Activated CD8-positive, alpha-beta T cell treated with anti-CD3 and anti-CD28 coated beads for 36 hours (primary cell): ENCODE data around the gene ITPKB. TPM values are rescaled to one million over a fixed set of nuclear protein-coding genes. Genes with fewer than 3 reads are reported as not detected.

Source experiments
- ATAC-seq: fragments of 200-7000 bp; cut with Tn5 transposase; one replicate; pipeline ENCODE4 v1.10.0; 2021; ENCODE audit warnings: mild to moderate bottlenecking, moderate library complexity
- CTCF ChIA-PET: fragments of 350-600 bp; sonication (Branson Sonifier 250); formaldehyde crosslinking; loops from one replicate; lab custom pipeline; 2021; ENCODE audit warnings: antibody characterized with exemption; lab: Charles Lee
- POLR2A ChIA-PET: fragments of 350-600 bp; sonication (Branson Sonifier 250); formaldehyde crosslinking; loops from one replicate; lab custom pipeline; 2021; ENCODE audit warnings: antibody characterized with exemption; lab: Charles Lee
- DNase-seq: peaks from one replicate; pipeline ENCODE4 v3.0.0-alpha.2; 2020
- H3K27ac Mint-ChIP-seq: one replicate; pipeline ENCODE4 v1.8.0; 2021; ENCODE audit warnings: mild to moderate bottlenecking, mixed read lengths
- H3K27me3 Mint-ChIP-seq: one replicate; pipeline ENCODE4 v1.8.0; 2021; ENCODE audit warnings: mixed read lengths
- H3K36me3 Mint-ChIP-seq: one replicate; pipeline ENCODE4 v1.8.0; 2021; ENCODE audit warnings: low read depth, mixed read lengths
- H3K4me1 Mint-ChIP-seq: one replicate; pipeline ENCODE4 v1.8.0; 2021; ENCODE audit warnings: low read depth, mixed read lengths
- H3K4me3 Mint-ChIP-seq: one replicate; pipeline ENCODE4 v1.8.0; 2021; ENCODE audit warnings: mild to moderate bottlenecking, moderate library complexity, mixed read lengths
- H3K9me3 Mint-ChIP-seq: one replicate; pipeline ENCODE4 v1.8.0; 2021; ENCODE audit warnings: mixed read lengths
- CTCF ChIP-seq: fragments of 200-600 bp; IDR thresholded peaks from one replicate; pipeline ENCODE4 v1.8.0; 2022; ENCODE audit warnings: antibody characterized with exemption, mild to moderate bottlenecking
- intact Hi-C: fragments of 100-400 bp; cut with micrococcal nuclease; formaldehyde crosslinking; loops from one replicate; pipeline ENCODE4 v1.10.0; 2022
- total RNA-seq, 2 experiments: library from RNA; stranded (reverse); gene quantifications; one replicate each; pipeline ENCODE4 v1.2.3, GENCODE V29; 2021

ITPKB gene
- total RNA-seq, 2 experiments from 2014 or later, result 40.8 to 42.6 TPM

GRCh38 chr1:226711976-226712741 is 26.9 kb downstream of the ITPKB start:
- Mint-ChIP-seq H3K4me1 (peaks cover 94% of the 10 kb centered on the region), H3K36me3 (peaks cover 63% of the 10 kb centered on the region), H3K27ac (peak overlapping the region; percentile 99)

GRCh38 chr1:226710501-226710900 is 28.6 kb downstream of the ITPKB start:
- ChIA-PET POLR2A (interaction anchor here (0.7 to 7.0 kb wide), 5 partner anchors 10 to 33 kb away, joined by 3 to 71 read pairs (median 4); no protein-coding TSS in a partner anchor), CTCF (interaction anchor here (0.7 to 7.2 kb wide), 10 partner anchors 8 to 84 kb away, joined by 3 to 34 read pairs (median 6); no protein-coding TSS in a partner anchor)
- intact Hi-C loops, result no loop called here
- DNase-seq (no peak), ATAC-seq (no peak)
- peaks cover 71% of the 10 kb centered on the region for H3K36me3 Mint-ChIP-seq
- H3K4me1 Mint-ChIP-seq, result peaks cover 94% of the 10 kb centered on the region
- TF ChIP-seq CTCF, result no peak
- peaks cover 14% of the 10 kb centered on the region for H3K9me3 Mint-ChIP-seq
- peak overlapping the region; percentile 58 for H3K4me3 Mint-ChIP-seq
- no peaks in the 10 kb centered on the region for H3K27me3 Mint-ChIP-seq
- H3K27ac Mint-ChIP-seq, result peak overlapping the region; percentile 99

More at GRCh38 chr1:226711976-226712741, 26.9 kb downstream of the ITPKB start:
- intact Hi-C loops, result no loop called here
- DNase-seq, result peak; percentile 81
- H3K9me3 Mint-ChIP-seq, result peaks cover 14% of the 10 kb centered on the region
- no peaks in the 10 kb centered on the region for H3K27me3 Mint-ChIP-seq
- TF ChIP-seq CTCF, result no peak
- H3K4me3 Mint-ChIP-seq, result peak overlapping the region; percentile 31
- ChIA-PET CTCF (interaction anchor here (0.7 to 7.2 kb wide), 16 partner anchors 9 to 116 kb away, joined by 3 to 34 read pairs (median 4); partner anchors contain the start of gene ITPKB), POLR2A (interaction anchor here (0.9 to 7.0 kb wide), 11 partner anchors 8 to 79 kb away, joined by 3 to 71 read pairs (median 4); no protein-coding TSS in a partner anchor)
- peak; percentile 58 for ATAC-seq

GRCh38 chr1:226709953-226710352 is 29.1 kb downstream of the ITPKB start:
- peak overlapping the region; percentile 99 for H3K27ac Mint-ChIP-seq
- no peak for TF ChIP-seq CTCF
- H3K4me1 Mint-ChIP-seq, result peaks cover 91% of the 10 kb centered on the region
- ChIA-PET POLR2A (interaction anchor here (0.6 to 7.0 kb wide), 5 partner anchors 9 to 47 kb away, joined by 3 to 71 read pairs (median 4); no protein-coding TSS in a partner anchor), CTCF (interaction anchor here (1.2 to 7.2 kb wide), 6 partner anchors 16 to 118 kb away, joined by 3 to 34 read pairs (median 4); no protein-coding TSS in a partner anchor)
- intact Hi-C loops, result no loop called here
- no peaks in the 10 kb centered on the region for H3K27me3 Mint-ChIP-seq
- no peak for DNase-seq
- H3K4me3 Mint-ChIP-seq, result peak overlapping the region; percentile 58
- H3K36me3 Mint-ChIP-seq, result peaks cover 70% of the 10 kb centered on the region
- ATAC-seq, result no peak
- H3K9me3 Mint-ChIP-seq, result peaks cover 12% of the 10 kb centered on the region

GRCh38 chr1:226708967-226709396 is 30.1 kb downstream of the ITPKB start:
- no peak for TF ChIP-seq CTCF
- POLR2A ChIA-PET, result interaction anchor here (1.2 to 7.0 kb wide), 4 partner anchors 21 to 47 kb away, joined by 3 to 71 read pairs (median 4); no protein-coding TSS in a partner anchor
- H3K36me3 Mint-ChIP-seq, result peaks cover 64% of the 10 kb centered on the region
- H3K4me1 Mint-ChIP-seq, result peaks cover 91% of the 10 kb centered on the region
- peak overlapping the region; percentile 99 for H3K27ac Mint-ChIP-seq
- ATAC-seq (peak; percentile 8), DNase-seq (no peak)
- CTCF ChIA-PET, result interaction anchor here (1.4 to 7.2 kb wide), 6 partner anchors 14 to 119 kb away, joined by 4 to 34 read pairs (median 8); partner anchors contain the start of gene ITPKB
- peak overlapping the region; percentile 61 for H3K4me3 Mint-ChIP-seq
- no peaks in the 10 kb centered on the region for H3K27me3 Mint-ChIP-seq
- H3K9me3 Mint-ChIP-seq, result peaks cover 5% of the 10 kb centered on the region
- intact Hi-C loops, result no loop called here
